OCI-LY7 (cell line): ENCODE measurements around the gene SALL3. TPM values are rescaled to one million over a fixed set of nuclear protein-coding genes. Genes with fewer than 3 reads are reported as not detected.

Source experiments
- BruUV-seq: library from RNA; stranded (reverse); fragments of 400-500 nt; replicated peaks from 2 replicates; lab custom pipeline; 2021; lab: Mats Ljungman, UMichigan
- CTCF ChIA-PET: fragments of 300-600 bp; sonication (Branson Sonifier 250); formaldehyde crosslinking; loops from one replicate; lab custom pipeline; 2022; ENCODE audit warnings: antibody characterized with exemption; ENCODE audit not compliant: unreplicated experiment; lab: Charles Lee
- POLR2A ChIA-PET: fragments of 300-600 bp; sonication (Branson Sonifier 250); formaldehyde crosslinking; loops from one replicate; lab custom pipeline; 2022; ENCODE audit warnings: antibody characterized with exemption; lab: Charles Lee
- DNase-seq: peaks from one replicate; pipeline ENCODE4 v3.0.0-alpha.2; 2015; ENCODE audit warnings: low spot score
- H2AFZ ChIP-seq: fragments of 200-600 bp; sonication (generic), shearing (Covaris generic); 2 replicates; pipeline ENCODE4 v1.6.1; 2014; ENCODE audit warnings: mild to moderate bottlenecking, antibody characterized with exemption, low read length, moderate library complexity
- H3K27ac ChIP-seq: fragments of 200-600 bp; sonication (generic); 2 replicates; pipeline ENCODE4 v1.5.1; 2014; ENCODE audit warnings: mixed run types, low read depth, mild to moderate bottlenecking, moderate library complexity, low read length, inconsistent platforms; ENCODE audit not compliant: poor library complexity, severe bottlenecking
- H3K36me3 ChIP-seq: fragments of 200-600 bp; sonication (generic); 2 replicates; pipeline ENCODE4 v1.6.1; 2014; ENCODE audit warnings: mild to moderate bottlenecking, antibody characterized with exemption, low read length, moderate library complexity, mixed read lengths; ENCODE audit not compliant: insufficient read depth
- H3K4me1 ChIP-seq: fragments of 200-600 bp; sonication (generic); 2 replicates; pipeline ENCODE4 v1.5.1; 2014; ENCODE audit warnings: mild to moderate bottlenecking, low read length; ENCODE audit not compliant: insufficient read depth, poor library complexity, severe bottlenecking
- H3K4me2 ChIP-seq: fragments of 200-600 bp; sonication (generic); 2 replicates; pipeline ENCODE4 v1.6.1; 2014; ENCODE audit warnings: mild to moderate bottlenecking, low read length
- H3K4me3 ChIP-seq: fragments of 200-600 bp; sonication (generic); 2 replicates; pipeline ENCODE4 v1.5.1; 2014; ENCODE audit warnings: mild to moderate bottlenecking, low read depth, low read length; ENCODE audit not compliant: poor library complexity, severe bottlenecking
- H3K79me2 ChIP-seq: fragments of 200-600 bp; sonication (generic); 2 replicates; pipeline ENCODE4 v1.6.1; 2016; ENCODE audit warnings: low read depth, mild to moderate bottlenecking, low read length, moderate library complexity, mixed read lengths; ENCODE audit not compliant: insufficient read depth
- H3K9me2 ChIP-seq: fragments of 200-600 bp; sonication (generic); 2 replicates; pipeline ENCODE4 v1.6.1; 2016; ENCODE audit warnings: mild to moderate bottlenecking, low read length, mixed read lengths; ENCODE audit not compliant: insufficient read depth
- H3K9me3 ChIP-seq: fragments of 200-600 bp; sonication (generic); 2 replicates; pipeline ENCODE4 v1.6.1; 2014; ENCODE audit warnings: mild to moderate bottlenecking, mixed run types, low read length, mixed read lengths
- H4K20me1 ChIP-seq: fragments of 200-600 bp; sonication (generic); 2 replicates; pipeline ENCODE4 v1.6.1; 2014; ENCODE audit warnings: mild to moderate bottlenecking, antibody characterized with exemption, low read length, moderate library complexity, mixed read lengths; ENCODE audit not compliant: insufficient read depth
- EZH2phosphoT487 ChIP-seq: fragments of 200-600 bp; sonication (generic); IDR thresholded peaks from 2 replicates; pipeline ENCODE4 v1.6.1; 2018; ENCODE audit warnings: low read depth, borderline replicate concordance, mild to moderate bottlenecking, mixed run types, antibody characterized with exemption, low read length, moderate library complexity, mixed read lengths
- intact Hi-C: fragments of 100-400 bp; cut with micrococcal nuclease; formaldehyde crosslinking; loops from one replicate; pipeline ENCODE4 v1.10.0; 2022; ENCODE audit not compliant: unreplicated experiment
- total RNA-seq, 2 experiments: library from RNA; depleted of rRNA in 1 of 2; stranded (reverse); fragments of >200 nt in 1 of 2; shearing (Covaris generic) in 1 of 2; gene quantifications; 2 replicates each; pipeline ENCODE4 v1.2.3, GENCODE V29; 2014 to 2022
- TF ChIP-seq, protein P1 (sequence below): fragments of 200-600 bp; sonication (generic); conservative IDR thresholded peaks from 2 replicates; pipeline ENCODE4 v1.5.1; 2014; ENCODE audit warnings: mild to moderate bottlenecking, antibody characterized with exemption, low read length, moderate library complexity, mixed read lengths

The SALL3 gene
- total RNA-seq, 2 experiments from 2014 or later = not detected

DNA sequence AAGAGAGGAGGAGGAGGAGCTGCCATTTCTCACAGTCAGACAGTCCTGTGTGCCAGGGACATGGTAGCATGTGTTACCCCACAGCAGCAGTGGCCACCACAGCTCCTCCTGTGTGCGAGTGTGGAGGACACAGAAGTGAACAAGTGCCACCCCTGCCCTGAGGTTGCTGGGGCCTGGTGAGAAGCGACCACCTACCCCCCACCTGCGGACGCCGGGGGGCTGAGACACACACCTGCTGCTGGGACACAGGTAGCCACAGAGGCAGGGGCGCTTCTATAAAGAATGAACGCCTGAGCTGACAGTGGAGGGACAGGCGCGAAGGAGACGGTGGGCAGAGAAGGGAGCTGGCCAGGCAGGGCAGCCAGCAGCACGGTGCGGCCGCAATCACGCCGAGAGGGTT is 32.3 kb upstream of the SALL3 start:
- no TSS peak for BruUV-seq
- CTCF ChIA-PET = no interaction called here

DNA sequence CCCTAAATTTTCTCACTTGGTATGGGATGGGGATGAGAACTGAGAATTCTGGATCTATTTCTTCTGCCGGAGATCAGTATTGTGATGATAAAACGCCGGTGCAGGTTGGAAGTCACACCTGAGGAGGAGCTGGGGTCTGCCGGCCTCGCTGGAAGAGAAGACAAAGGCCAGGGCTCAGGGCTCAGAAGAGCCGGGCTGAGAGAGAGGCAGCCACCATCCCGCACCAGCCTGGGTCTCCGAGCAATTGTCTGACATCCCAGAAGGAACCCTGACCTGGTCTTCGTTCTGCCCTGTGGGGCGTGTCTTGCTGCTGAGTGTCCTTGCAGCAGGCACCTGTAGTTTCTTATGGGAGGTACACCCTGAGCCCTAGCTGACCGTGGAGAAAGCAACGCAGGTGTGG is 31.4 kb upstream of the SALL3 start:
- no peak for TF ChIP-seq EZH2phosphoT487
- TF ChIP-seq, protein P1, sequence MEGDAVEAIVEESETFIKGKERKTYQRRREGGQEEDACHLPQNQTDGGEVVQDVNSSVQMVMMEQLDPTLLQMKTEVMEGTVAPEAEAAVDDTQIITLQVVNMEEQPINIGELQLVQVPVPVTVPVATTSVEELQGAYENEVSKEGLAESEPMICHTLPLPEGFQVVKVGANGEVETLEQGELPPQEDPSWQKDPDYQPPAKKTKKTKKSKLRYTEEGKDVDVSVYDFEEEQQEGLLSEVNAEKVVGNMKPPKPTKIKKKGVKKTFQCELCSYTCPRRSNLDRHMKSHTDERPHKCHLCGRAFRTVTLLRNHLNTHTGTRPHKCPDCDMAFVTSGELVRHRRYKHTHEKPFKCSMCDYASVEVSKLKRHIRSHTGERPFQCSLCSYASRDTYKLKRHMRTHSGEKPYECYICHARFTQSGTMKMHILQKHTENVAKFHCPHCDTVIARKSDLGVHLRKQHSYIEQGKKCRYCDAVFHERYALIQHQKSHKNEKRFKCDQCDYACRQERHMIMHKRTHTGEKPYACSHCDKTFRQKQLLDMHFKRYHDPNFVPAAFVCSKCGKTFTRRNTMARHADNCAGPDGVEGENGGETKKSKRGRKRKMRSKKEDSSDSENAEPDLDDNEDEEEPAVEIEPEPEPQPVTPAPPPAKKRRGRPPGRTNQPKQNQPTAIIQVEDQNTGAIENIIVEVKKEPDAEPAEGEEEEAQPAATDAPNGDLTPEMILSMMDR = no peak
- H3K9me2 ChIP-seq = no peaks in the 10 kb centered on the region
- DNase-seq = no peak
- H4K20me1 ChIP-seq = no peaks in the 10 kb centered on the region
- ChIA-PET POLR2A (no interaction called here), CTCF (no interaction called here)
- intact Hi-C loops = no loop called here
- H3K4me1 ChIP-seq = no peaks in the 10 kb centered on the region
- H3K4me3 ChIP-seq = no peak overlapping the region
- H3K27ac ChIP-seq = no peak overlapping the region
- H2AFZ ChIP-seq = no peak overlapping the region
- no peaks in the 10 kb centered on the region for H3K36me3 ChIP-seq
- H3K4me2 ChIP-seq = no peak overlapping the region
- H3K79me2 ChIP-seq = no peaks in the 10 kb centered on the region
- BruUV-seq = no TSS peak
- no peaks in the 10 kb centered on the region for H3K9me3 ChIP-seq

More for the DNA sequence above, 32.3 kb upstream of the SALL3 start:
- no peak overlapping the region for H2AFZ ChIP-seq
- intact Hi-C loops = no loop called here
- DNase-seq = no peak
- no peaks in the 10 kb centered on the region for H3K9me2 ChIP-seq
- no peaks in the 10 kb centered on the region for H3K79me2 ChIP-seq
- POLR2A ChIA-PET = no interaction called here
- no peaks in the 10 kb centered on the region for H4K20me1 ChIP-seq
- H3K4me2 ChIP-seq = no peak overlapping the region
- H3K36me3 ChIP-seq = no peaks in the 10 kb centered on the region
- H3K4me1 ChIP-seq = no peaks in the 10 kb centered on the region
- no peak overlapping the region for H3K27ac ChIP-seq
- TF ChIP-seq, protein P1 = no peak
- no peak for TF ChIP-seq EZH2phosphoT487
- no peaks in the 10 kb centered on the region for H3K9me3 ChIP-seq
- H3K4me3 ChIP-seq = no peak overlapping the region

DNA sequence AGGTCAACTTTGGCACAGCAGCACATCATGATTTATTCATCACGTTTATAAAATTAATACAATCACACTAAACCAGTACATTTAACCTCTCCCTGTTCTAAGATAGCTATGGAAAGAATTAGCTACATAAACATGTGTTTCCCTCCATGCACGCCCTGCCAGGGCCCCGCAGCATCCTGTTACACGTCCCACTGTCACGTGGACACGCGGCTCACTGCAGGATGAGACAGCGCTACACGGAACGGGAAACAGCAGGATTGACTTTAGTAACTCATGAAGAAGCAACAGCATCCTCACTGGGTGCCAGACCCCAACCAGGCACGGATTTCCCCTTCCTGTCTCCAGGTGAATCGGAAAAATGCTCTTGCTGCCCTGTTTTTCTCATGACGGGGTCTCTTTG is 30.9 kb upstream of the SALL3 start:
- no peak overlapping the region for H3K27ac ChIP-seq
- POLR2A ChIA-PET = no interaction called here
- no peak overlapping the region for H2AFZ ChIP-seq
- TF ChIP-seq, protein P1 = no peak
- no peak for TF ChIP-seq EZH2phosphoT487
- H3K4me2 ChIP-seq = no peak overlapping the region
- DNase-seq = no peak
- H3K4me1 ChIP-seq = no peaks in the 10 kb centered on the region
- no peaks in the 10 kb centered on the region for H3K9me3 ChIP-seq
- H3K36me3 ChIP-seq = no peaks in the 10 kb centered on the region
- no peaks in the 10 kb centered on the region for H3K79me2 ChIP-seq
- CTCF ChIA-PET = no interaction called here
- intact Hi-C loops = no loop called here
- no TSS peak for BruUV-seq
- no peaks in the 10 kb centered on the region for H3K9me2 ChIP-seq
- no peaks in the 10 kb centered on the region for H4K20me1 ChIP-seq
- no peak overlapping the region for H3K4me3 ChIP-seq
